Activated T-helper 2 cell treated with anti-CD3 and anti-CD28 coated beads, Interferon-gamma antibody, Interleukin-2, Interleukin-4, amounts not matched to agents 10 μg/mL and 5 μg/mL and 100 μg/mL, durations not matched to agents 14 hours and 24 hours and 36 hours (primary cell): ENCODE data around the gene CENPF. TPM values are rescaled to one million over a fixed set of nuclear protein-coding genes. Genes with fewer than 3 reads are reported as not detected.
"Not testable (repeated sequence)": the region's sequence is repeated elsewhere in the genome, so short reads cannot be mapped to it uniquely, and the experiment has no call there.

Experiments
- DNase-seq: peaks from one replicate; pipeline ENCODE4 v3.0.0; 2021; ENCODE audit warnings: low spot score
- H3K27ac Mint-ChIP-seq: one replicate; pipeline ENCODE4 v1.8.0; 2021; ENCODE audit warnings: mixed read lengths
- H3K27me3 Mint-ChIP-seq: one replicate; pipeline ENCODE4 v1.8.0; 2021; ENCODE audit warnings: low read depth, mixed read lengths
- H3K36me3 Mint-ChIP-seq: one replicate; pipeline ENCODE4 v1.8.0; 2021; ENCODE audit warnings: low read depth, mixed read lengths
- H3K4me1 Mint-ChIP-seq: one replicate; pipeline ENCODE4 v1.8.0; 2021; ENCODE audit warnings: low read depth, mixed read lengths
- H3K4me3 Mint-ChIP-seq: one replicate; pipeline ENCODE4 v1.8.0; 2021; ENCODE audit warnings: low read depth, mild to moderate bottlenecking, moderate library complexity, mixed read lengths
- H3K9me3 Mint-ChIP-seq: one replicate; pipeline ENCODE4 v1.8.0; 2021; ENCODE audit warnings: mixed read lengths
- intact Hi-C: fragments of 100-400 bp; cut with micrococcal nuclease; formaldehyde crosslinking; loops from one replicate; pipeline ENCODE4 v1.15.1; 2023
- total RNA-seq: library from RNA; stranded (reverse); gene quantifications from 2 replicates; pipeline ENCODE4 v1.2.3, GENCODE V29; 2022

Gene CENPF
- total RNA-seq, 1 donor from 2014 or later, result 85.9 TPM

- not testable (repeated sequence) for H3K4me3 Mint-ChIP-seq, H3K27me3 Mint-ChIP-seq
- H3K36me3 Mint-ChIP-seq, result peaks cover 81% of the 10 kb centered on the region
Observed at GRCh38 chr1:214610136-214610535, 7.1 kb downstream of the CENPF start.

GRCh38 chr1:214615109-214615508, 12.1 kb downstream of the CENPF start:
- DNase-seq, result no peak
- peaks cover 8% of the 10 kb centered on the region for H3K9me3 Mint-ChIP-seq
- H3K36me3 Mint-ChIP-seq, result peaks cover 95% of the 10 kb centered on the region
- intact Hi-C loops, result no loop called here
- no peak overlapping the region for H3K4me3 Mint-ChIP-seq
- H3K4me1 Mint-ChIP-seq, result peaks cover 53% of the 10 kb centered on the region
- no peaks in the 10 kb centered on the region for H3K27me3 Mint-ChIP-seq
- peak overlapping the region; percentile 59 for H3K27ac Mint-ChIP-seq

More at GRCh38 chr1:214610136-214610535, 7.1 kb downstream of the CENPF start:
- H3K27ac Mint-ChIP-seq, DNase-seq, intact Hi-C loops: not testable (repeated sequence)
- peaks cover 38% of the 10 kb centered on the region for H3K4me1 Mint-ChIP-seq
- H3K9me3 Mint-ChIP-seq, result peaks cover 19% of the 10 kb centered on the region

- intact Hi-C loops, result no loop called here
- H3K4me1 Mint-ChIP-seq, result peaks cover 48% of the 10 kb centered on the region
- H3K27me3 Mint-ChIP-seq, result no peaks in the 10 kb centered on the region
- H3K36me3 Mint-ChIP-seq, result peaks cover 92% of the 10 kb centered on the region
- no peak overlapping the region for H3K27ac Mint-ChIP-seq
- no peak for DNase-seq
- no peak overlapping the region for H3K4me3 Mint-ChIP-seq
- peaks cover 4% of the 10 kb centered on the region for H3K9me3 Mint-ChIP-seq
Observed at GRCh38 chr1:214615871-214616270, 12.9 kb downstream of the CENPF start.

GRCh38 chr1:214617246-214617645, 14.3 kb downstream of the CENPF start:
- H3K27ac Mint-ChIP-seq, result peak overlapping the region; percentile 65
- H3K4me1 Mint-ChIP-seq, result peaks cover 40% of the 10 kb centered on the region
- H3K9me3 Mint-ChIP-seq, result no peaks in the 10 kb centered on the region
- peaks cover 91% of the 10 kb centered on the region for H3K36me3 Mint-ChIP-seq
- DNase-seq, result no peak
- peak overlapping the region; percentile 37 for H3K4me3 Mint-ChIP-seq
- intact Hi-C loops, result no loop called here
- H3K27me3 Mint-ChIP-seq, result no peaks in the 10 kb centered on the region

- H3K4me3 Mint-ChIP-seq, result no peak overlapping the region
- H3K36me3 Mint-ChIP-seq, result peaks cover 87% of the 10 kb centered on the region
- intact Hi-C loops, result no loop called here
- no peaks in the 10 kb centered on the region for H3K27me3 Mint-ChIP-seq
- H3K4me1 Mint-ChIP-seq, result peaks cover 34% of the 10 kb centered on the region
- DNase-seq, result no peak
- no peaks in the 10 kb centered on the region for H3K9me3 Mint-ChIP-seq
- H3K27ac Mint-ChIP-seq, result no peak overlapping the region
Observed at GRCh38 chr1:214617843-214618242, 14.8 kb downstream of the CENPF start.

DNA sequence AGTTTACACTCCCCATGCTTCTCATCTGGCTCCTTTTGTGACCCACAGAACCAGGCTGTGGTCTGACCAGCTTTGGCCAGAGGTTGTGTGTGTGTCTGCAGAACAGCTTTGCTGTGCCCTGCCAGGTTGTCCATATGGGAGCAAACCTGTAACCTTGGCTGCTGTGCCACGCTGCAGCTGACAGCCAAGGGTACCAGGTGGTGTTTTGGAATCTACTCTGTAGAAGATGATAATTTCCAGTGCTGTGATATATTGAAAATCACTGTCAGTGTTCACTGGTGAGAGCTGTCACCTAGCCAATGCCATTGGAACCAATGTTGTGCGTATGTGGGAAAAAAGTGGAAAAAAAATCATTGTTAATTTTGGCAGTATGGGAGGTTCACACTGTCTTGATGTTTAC, 18.2 kb downstream of the CENPF start:
- H3K9me3 Mint-ChIP-seq, result no peaks in the 10 kb centered on the region
- no peak for DNase-seq
- intact Hi-C loops, result no loop called here
- no peak overlapping the region for H3K4me3 Mint-ChIP-seq
- peaks cover 80% of the 10 kb centered on the region for H3K36me3 Mint-ChIP-seq
- H3K27me3 Mint-ChIP-seq, result no peaks in the 10 kb centered on the region
- H3K27ac Mint-ChIP-seq, result no peak overlapping the region
- H3K4me1 Mint-ChIP-seq, result peaks cover 23% of the 10 kb centered on the region

DNA sequence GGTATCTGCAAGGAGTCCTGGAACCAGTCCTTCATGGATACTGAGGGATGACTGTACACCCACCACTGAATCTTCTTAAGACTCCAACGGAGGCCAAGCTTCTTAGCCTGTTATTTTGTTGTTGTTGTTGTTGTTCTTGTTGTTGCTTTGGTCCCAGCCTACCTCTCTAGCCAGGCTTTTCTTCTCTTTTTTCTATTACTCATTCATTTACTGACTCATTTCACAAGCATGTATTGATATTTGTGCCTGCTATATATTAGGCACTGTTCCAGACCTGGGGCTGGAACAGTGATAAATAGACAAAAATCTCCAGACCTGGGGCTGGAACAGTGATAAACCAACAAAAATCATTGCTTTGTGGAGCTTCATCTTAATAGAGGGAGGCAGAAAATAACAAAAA, 20.4 kb downstream of the CENPF start:
- intact Hi-C loops, result no loop called here
- no peak overlapping the region for H3K4me3 Mint-ChIP-seq
- H3K36me3 Mint-ChIP-seq, result peaks cover 73% of the 10 kb centered on the region
- peaks cover 14% of the 10 kb centered on the region for H3K4me1 Mint-ChIP-seq
- no peaks in the 10 kb centered on the region for H3K27me3 Mint-ChIP-seq
- DNase-seq, result no peak
- no peaks in the 10 kb centered on the region for H3K9me3 Mint-ChIP-seq
- no peak overlapping the region for H3K27ac Mint-ChIP-seq

GRCh38 chr1:214632091-214632490, 29.1 kb downstream of the CENPF start:
- Mint-ChIP-seq H3K27me3 (no peaks in the 10 kb centered on the region), H3K9me3 (no peaks in the 10 kb centered on the region), H3K4me3 (no peak overlapping the region), H3K36me3 (peaks cover 31% of the 10 kb centered on the region), H3K4me1 (peaks cover 31% of the 10 kb centered on the region), H3K27ac (no peak overlapping the region)
- intact Hi-C loops, result no loop called here
- DNase-seq, result no peak

DNA sequence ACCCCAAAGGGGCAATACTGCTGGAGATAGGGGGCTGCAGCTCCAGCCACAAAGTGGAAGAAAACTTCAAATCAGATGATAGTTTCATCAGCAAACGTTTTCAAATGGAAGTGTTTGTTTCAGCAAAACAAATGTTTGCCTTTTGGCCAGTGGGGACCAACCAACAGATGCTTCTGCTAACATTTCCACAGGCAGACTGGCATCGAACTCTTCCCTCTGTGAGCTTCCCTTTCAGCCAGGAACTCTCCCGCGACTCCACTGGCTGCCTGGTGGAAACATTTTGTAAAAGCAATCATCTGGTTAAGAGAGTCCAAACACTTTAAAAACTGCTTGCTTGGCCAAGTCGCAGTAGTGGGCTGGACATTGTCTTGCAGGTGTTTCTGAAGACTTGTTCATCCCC, 30.7 kb downstream of the CENPF start:
- no peak for DNase-seq
- intact Hi-C loops, result loop anchor here (2.0 kb wide), 1 partner anchor 31 kb away; the partner anchor contains the start of gene CENPF
- H3K27ac Mint-ChIP-seq, result no peak overlapping the region
- peaks cover 43% of the 10 kb centered on the region for H3K4me1 Mint-ChIP-seq
- H3K9me3 Mint-ChIP-seq, result no peaks in the 10 kb centered on the region
- peaks cover 27% of the 10 kb centered on the region for H3K36me3 Mint-ChIP-seq
- no peak overlapping the region for H3K4me3 Mint-ChIP-seq
- no peaks in the 10 kb centered on the region for H3K27me3 Mint-ChIP-seq

DNA sequence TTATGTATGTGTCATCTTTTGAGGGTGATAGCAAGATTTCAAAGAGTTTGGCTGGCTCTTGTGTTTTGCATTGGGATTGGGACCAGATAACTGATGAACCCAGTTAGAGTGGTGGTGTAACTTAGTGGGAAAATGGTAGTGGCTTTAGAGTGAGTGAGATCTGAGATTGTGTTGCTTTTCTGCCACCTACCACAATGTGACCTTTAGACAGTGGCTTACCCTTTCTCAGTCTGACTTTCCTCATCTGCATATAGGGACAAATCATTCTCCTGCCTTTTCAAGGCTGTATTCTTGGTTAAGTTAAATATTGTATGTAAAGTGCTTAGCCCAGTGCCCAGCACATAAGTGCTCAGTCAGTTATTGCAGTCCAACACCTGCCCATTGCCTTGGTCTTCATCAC, 31.3 kb downstream of the CENPF start:
- Mint-ChIP-seq H3K27me3 (no peaks in the 10 kb centered on the region), H3K27ac (no peak overlapping the region), H3K36me3 (peaks cover 21% of the 10 kb centered on the region), H3K9me3 (no peaks in the 10 kb centered on the region), H3K4me1 (peaks cover 49% of the 10 kb centered on the region), H3K4me3 (no peak overlapping the region)
- DNase-seq, result no peak
- intact Hi-C loops, result loop anchor here (2.0 kb wide), 1 partner anchor 31 kb away; the partner anchor contains the start of gene CENPF

- Mint-ChIP-seq H3K36me3 (peaks cover 15% of the 10 kb centered on the region), H3K27me3 (no peaks in the 10 kb centered on the region), H3K4me3 (no peak overlapping the region), H3K9me3 (no peaks in the 10 kb centered on the region), H3K27ac (no peak overlapping the region), H3K4me1 (peaks cover 49% of the 10 kb centered on the region)
- intact Hi-C loops, result loop anchor here (2.0 to 5.0 kb wide), 2 partner anchors 32 to 423 kb away; partner anchors contain the start of gene CENPF
- DNase-seq, result no peak
Observed at GRCh38 chr1:214635086-214635485, 32.1 kb downstream of the CENPF start.

DNA sequence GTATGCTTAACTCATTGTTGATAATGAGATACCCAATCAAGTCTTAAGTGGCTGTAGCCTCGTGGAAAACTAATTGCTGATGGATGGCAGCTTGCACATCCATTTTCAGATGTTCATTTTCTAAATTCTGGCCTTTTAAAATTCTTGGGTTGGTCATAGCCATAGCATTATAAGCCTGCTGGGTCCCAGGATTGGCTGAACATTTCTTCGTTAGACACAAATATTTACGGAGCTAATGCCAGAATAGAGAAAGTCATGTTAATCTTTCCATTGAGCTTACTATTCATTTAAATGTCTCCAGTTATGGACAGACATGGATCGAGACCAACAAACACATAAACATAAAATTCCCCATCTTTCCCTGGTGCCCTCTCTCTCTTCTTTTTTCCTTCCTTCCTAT, 32.5 kb downstream of the CENPF start:
- Mint-ChIP-seq H3K4me1 (peaks cover 49% of the 10 kb centered on the region), H3K27ac (no peak overlapping the region), H3K27me3 (no peaks in the 10 kb centered on the region), H3K36me3 (peaks cover 11% of the 10 kb centered on the region), H3K9me3 (no peaks in the 10 kb centered on the region), H3K4me3 (no peak overlapping the region)
- intact Hi-C loops, result loop anchor here (2.0 to 5.0 kb wide), 2 partner anchors 33 to 423 kb away; partner anchors contain the start of gene CENPF
- DNase-seq, result no peak

DNA sequence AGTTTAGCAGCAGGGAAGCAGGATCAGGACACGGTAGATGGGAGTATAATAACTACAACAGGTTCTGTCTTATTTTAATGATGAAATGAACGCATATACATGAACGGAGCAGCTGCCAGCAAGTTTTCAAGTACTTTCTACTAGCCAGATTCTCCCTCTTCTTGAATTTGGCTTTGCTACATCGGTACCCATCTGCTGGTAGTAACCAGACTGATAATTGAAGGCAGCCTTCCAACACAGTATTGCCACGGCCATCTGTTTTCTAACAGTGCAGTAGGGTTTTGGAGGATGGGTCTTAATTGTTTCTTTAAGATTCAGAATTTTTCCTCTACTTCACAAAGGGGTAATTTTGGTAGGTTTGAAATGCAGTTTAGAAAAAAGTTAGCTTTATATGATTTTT, 33.4 kb downstream of the CENPF start:
- Mint-ChIP-seq H3K4me1 (peaks cover 47% of the 10 kb centered on the region), H3K9me3 (no peaks in the 10 kb centered on the region), H3K27ac (no peak overlapping the region), H3K36me3 (peaks cover 3% of the 10 kb centered on the region), H3K4me3 (no peak overlapping the region), H3K27me3 (no peaks in the 10 kb centered on the region)
- intact Hi-C loops, result loop anchor here (5.0 kb wide), 1 partner anchor 424 kb away; no protein-coding TSS in a partner anchor
- DNase-seq, result no peak

GRCh38 chr1:214637125-214637524, 34.1 kb downstream of the CENPF start:
- intact Hi-C loops, result loop anchor here (1.0 to 5.0 kb wide), 2 partner anchors 9 to 425 kb away; no protein-coding TSS in a partner anchor
- Mint-ChIP-seq H3K9me3 (no peaks in the 10 kb centered on the region), H3K4me3 (no peak overlapping the region), H3K27ac (no peak overlapping the region), H3K36me3 (no peaks in the 10 kb centered on the region), H3K27me3 (no peaks in the 10 kb centered on the region), H3K4me1 (peaks cover 42% of the 10 kb centered on the region)
- no peak for DNase-seq
